Lung (tissue), 12 donors: ENCODE data around the gene KRTAP22-2. TPM values are rescaled to one million over a fixed set of nuclear protein-coding genes. Genes with fewer than 3 reads are reported as not detected.

Experiments used
- ATAC-seq: fragments of 200-7000 bp; cut with Tn5 transposase; one replicate; pipeline ENCODE4 v1.9.1; 2020; ENCODE audit warnings: moderate number of reproducible peaks; ENCODE audit not compliant: insufficient read depth, low FRiP score
- DNase-seq, 3 donors: peaks; one replicate each; pipeline ENCODE4 v3.0.0-alpha.2; 2013 to 2017
- H3K27ac ChIP-seq, 2 donors: one replicate each; pipeline ENCODE4 v1.5.1; 2013; ENCODE audit warnings: mild to moderate bottlenecking in 2 of 2, moderate library complexity in 2 of 2, control low read depth in 1 of 2, inconsistent platforms in 1 of 2, low read depth in 1 of 2, low read length in 1 of 2
- H3K27me3 ChIP-seq, 3 donors: one replicate each; pipeline ENCODE4 v1.5.1; 2013; ENCODE audit warnings: low read length in 2 of 3; ENCODE audit not compliant: control insufficient read depth in 3 of 3, insufficient read depth in 3 of 3
- H3K36me3 ChIP-seq, 4 donors: one replicate each; pipeline ENCODE4 v1.5.1; 2013; ENCODE audit warnings: low read length in 4 of 4, mild to moderate bottlenecking in 1 of 4, moderate library complexity in 1 of 4; ENCODE audit not compliant: control insufficient read depth in 4 of 4, insufficient read depth in 4 of 4
- H3K4me1 ChIP-seq, 5 donors: one replicate each; pipeline ENCODE4 v1.5.1; 2013; ENCODE audit warnings: low read length in 5 of 5, mild to moderate bottlenecking in 2 of 5, moderate library complexity in 1 of 5; ENCODE audit not compliant: control insufficient read depth in 5 of 5, insufficient read depth in 5 of 5
- H3K4me3 ChIP-seq: one replicate; pipeline ENCODE4 v1.5.1; 2013; ENCODE audit warnings: mild to moderate bottlenecking, control low read depth, moderate library complexity
- H3K9ac ChIP-seq, 2 donors: one replicate each; pipeline ENCODE4 v1.5.1; 2013; ENCODE audit warnings: low read length in 2 of 2, control low read depth in 1 of 2; ENCODE audit not compliant: insufficient read depth in 1 of 2
- H3K9me3 ChIP-seq, 4 donors: one replicate each; pipeline ENCODE4 v1.5.1; 2013; ENCODE audit warnings: low read length in 3 of 4, mild to moderate bottlenecking in 1 of 4, moderate library complexity in 1 of 4; ENCODE audit not compliant: control insufficient read depth in 4 of 4, insufficient read depth in 3 of 4
- CTCF ChIP-seq: IDR thresholded peaks from 2 replicates; pipeline ENCODE4 v1.5.1; 2012; ENCODE audit warnings: mild to moderate bottlenecking; ENCODE audit errors: control extremely low read depth, extremely low read depth
- WGBS, 2 donors: extraction: QIAGEN DNeasy Blood & Tissue Kit; methylation state at CpG; one replicate each; pipeline ENCODE4 v1.1.7; 2013; 5-methylcytosine and 5-hydroxymethylcytosine counted together
- polyA plus RNA-seq, 2 donors: library from polyadenylated mRNA; stranded (reverse); fragments of 200-250 nt; gene quantifications; one replicate each; pipeline ENCODE4 v1.2.1, GENCODE V29; 2013
- total RNA-seq, 2 donors: library from RNA; depleted of rRNA in 1 of 2; stranded (reverse); fragments of >200 nt in 1 of 2; gene quantifications; one replicate each; pipeline ENCODE4 v1.2.1, GENCODE V29; 2014 to 2021
- donor health status: control.
- donor health status: control.
- donor health status: Bipolar disorder and iron deficiency.
- donor health status: healthy.
- donor health status: DM: yes; HTN: yes; CAD: no.

KRTAP22-2 gene
- total and polyA plus RNA-seq, 4 donors: not detected

GRCh38 chr21:30579346-30579745 lies 10.9 kb downstream of the KRTAP22-2 start:
- Histone ChIP-seq H3K27me3 (no peaks in the 10 kb centered on the region), H3K36me3 (no peaks in the 10 kb centered on the region), H3K27ac (no peak overlapping the region), H3K9me3 (no peaks in the 10 kb centered on the region), H3K4me1 (no peaks in the 10 kb centered on the region), H3K9ac (no peak overlapping the region), H3K4me3 (no peak overlapping the region)
- 60 to 77% methylated on average over 1 of the region's 1 CpG for WGBS, 2 donors
- ATAC-seq (no peak), DNase-seq (no peak)
- TF ChIP-seq CTCF: no peak

GRCh38 chr21:30577766-30578165 lies 12.4 kb downstream of the KRTAP22-2 start:
- TF ChIP-seq CTCF: no peak
- Histone ChIP-seq H3K9me3 (no peaks in the 10 kb centered on the region), H3K9ac (no peak overlapping the region), H3K4me3 (no peak overlapping the region), H3K27ac (no peak overlapping the region), H3K4me1 (no peaks in the 10 kb centered on the region), H3K27me3 (no peaks in the 10 kb centered on the region), H3K36me3 (no peaks in the 10 kb centered on the region)
- DNase-seq (no peak), ATAC-seq (no peak)

GRCh38 chr21:30567617-30568016 lies 22.6 kb downstream of the KRTAP22-2 start:
- Histone ChIP-seq H3K4me3 (no peak overlapping the region), H3K4me1 (peaks cover 0 to 2% (median 0%) of the 10 kb centered on the region in 5 donors), H3K9ac (no peak overlapping the region), H3K36me3 (no peaks in the 10 kb centered on the region), H3K27me3 (no peaks in the 10 kb centered on the region), H3K27ac (peak overlapping the region in 1 of 2 donors; percentile 21), H3K9me3 (no peaks in the 10 kb centered on the region)
- no peak for TF ChIP-seq CTCF
- no peak for DNase-seq
- ATAC-seq: no peak

GRCh38 chr21:30563630-30564029 lies 26.6 kb downstream of the KRTAP22-2 start:
- H3K9ac ChIP-seq: no peak overlapping the region
- H3K27me3 ChIP-seq: no peaks in the 10 kb centered on the region
- no peak overlapping the region for H3K27ac ChIP-seq
- H3K9me3 ChIP-seq: no peaks in the 10 kb centered on the region
- H3K4me1 ChIP-seq: peaks cover 0 to 2% (median 0%) of the 10 kb centered on the region in 5 donors
- DNase-seq (no peak), ATAC-seq (no peak)
- TF ChIP-seq CTCF: no peak
- no peak overlapping the region for H3K4me3 ChIP-seq
- WGBS, 2 donors: 80 to 89% methylated on average over 2 of the region's 2 CpGs
- no peaks in the 10 kb centered on the region for H3K36me3 ChIP-seq
